IPS-15b (cell line): Measurements from ENCODE around the gene ZNF146.
"Not testable (repeated sequence)": the region's sequence is repeated elsewhere in the genome, so short reads cannot be mapped to it uniquely, and the experiment has no call there.

ENCODE experiments used
- H3K27me3 ChIP-seq: one replicate; pipeline ENCODE4 v1.6.1; 2013; ENCODE audit warnings: low read length; ENCODE audit not compliant: control insufficient read depth, insufficient read depth
- H3K36me3 ChIP-seq: one replicate; pipeline ENCODE4 v1.6.1; 2013; ENCODE audit warnings: low read length; ENCODE audit not compliant: control insufficient read depth, insufficient read depth
- H3K4me1 ChIP-seq: one replicate; pipeline ENCODE4 v1.6.1; 2013; ENCODE audit warnings: mild to moderate bottlenecking, low read length; ENCODE audit not compliant: control insufficient read depth, insufficient read depth
- H3K4me3 ChIP-seq: one replicate; pipeline ENCODE4 v1.5.1; 2013; ENCODE audit warnings: low read depth, low read length
- H3K9ac ChIP-seq: one replicate; pipeline ENCODE4 v1.6.1; 2013; ENCODE audit warnings: low read depth, mild to moderate bottlenecking, low read length
- H3K9me3 ChIP-seq: one replicate; pipeline ENCODE4 v1.6.1; 2013; ENCODE audit warnings: mild to moderate bottlenecking, low read length; ENCODE audit not compliant: control insufficient read depth, insufficient read depth

Gene ZNF146

DNA sequence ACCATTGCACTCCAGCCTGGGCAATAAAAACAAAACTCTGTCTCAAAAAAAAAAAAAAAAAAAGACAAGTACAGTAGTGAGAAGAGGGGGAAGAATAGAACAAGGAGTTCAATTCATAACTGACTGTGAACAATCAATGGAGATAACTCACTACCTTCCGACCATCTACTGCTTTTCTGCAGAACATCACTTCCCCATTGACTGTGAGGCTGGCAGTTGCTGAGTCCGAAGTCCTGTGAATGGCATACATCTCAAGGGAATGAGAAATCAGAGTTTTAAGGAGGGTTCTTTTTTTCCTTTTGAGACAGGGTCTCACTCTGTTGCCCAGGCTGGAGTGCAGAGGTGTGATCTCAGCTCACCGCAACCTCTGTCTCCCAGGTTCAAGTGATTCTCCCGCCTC, 11.6 kb upstream of the ZNF146 start:
- H3K4me1 ChIP-seq: no peaks in the 10 kb centered on the region
- no peaks in the 10 kb centered on the region for H3K36me3 ChIP-seq
- H3K9me3 ChIP-seq: no peaks in the 10 kb centered on the region
- no peak overlapping the region for H3K9ac ChIP-seq
- no peak overlapping the region for H3K4me3 ChIP-seq
- H3K27me3 ChIP-seq: no peaks in the 10 kb centered on the region

DNA sequence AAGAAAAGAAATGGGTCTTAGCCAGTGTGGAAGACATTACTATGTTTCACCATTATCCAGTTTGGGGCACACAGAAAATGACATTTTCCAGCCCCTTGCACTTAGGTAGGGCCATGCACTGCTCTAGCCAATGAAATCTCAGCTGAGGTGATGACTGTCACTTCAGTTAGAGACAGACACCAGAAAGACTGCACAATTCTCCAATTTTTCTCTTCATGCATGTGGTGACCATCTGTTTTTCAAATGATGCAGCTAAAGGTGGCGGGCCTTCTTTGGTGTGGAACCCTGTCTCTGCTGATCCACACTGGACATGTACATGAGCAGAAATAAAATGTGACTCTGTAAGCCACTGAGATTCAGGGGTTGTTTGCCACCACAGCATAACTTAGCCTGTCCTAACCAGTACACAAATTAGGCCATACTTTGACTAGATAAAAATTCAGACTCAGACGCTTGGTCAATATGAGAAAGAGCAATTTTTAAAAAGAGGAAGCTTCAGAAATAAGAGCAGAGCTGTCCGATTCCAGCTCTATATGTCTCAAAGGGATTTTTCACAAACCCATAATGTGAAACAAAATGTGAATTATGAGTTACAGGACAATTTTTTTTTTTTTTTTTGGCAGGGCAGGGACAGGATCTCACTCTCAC, 7.2 kb upstream of the ZNF146 start:
- H3K9ac ChIP-seq: no peak overlapping the region
- H3K36me3 ChIP-seq: no peaks in the 10 kb centered on the region
- no peaks in the 10 kb centered on the region for H3K27me3 ChIP-seq
- no peaks in the 10 kb centered on the region for H3K9me3 ChIP-seq
- no peaks in the 10 kb centered on the region for H3K4me1 ChIP-seq
- no peak overlapping the region for H3K4me3 ChIP-seq

DNA sequence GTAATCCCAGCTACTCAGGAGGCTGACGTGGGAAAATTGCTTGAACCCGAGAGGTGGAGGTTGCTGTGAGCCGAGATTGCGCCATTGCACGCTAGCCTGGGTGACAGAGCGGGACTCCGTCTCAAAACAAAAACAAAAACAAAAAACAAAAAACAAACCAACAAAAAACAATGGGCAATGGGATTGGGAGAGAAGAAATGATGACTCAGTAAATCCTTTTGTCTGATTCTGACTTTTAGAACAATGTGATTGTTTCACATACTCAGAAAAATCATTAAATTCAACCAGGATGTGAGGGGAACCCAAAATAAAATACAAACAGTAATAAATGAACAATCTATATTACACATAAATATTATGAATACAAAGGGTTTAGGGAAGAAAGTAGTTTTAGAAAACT, 5.5 kb upstream of the ZNF146 start:
- Histone ChIP-seq H3K27me3 (no peaks in the 10 kb centered on the region), H3K4me1 (no peaks in the 10 kb centered on the region), H3K9ac (no peak overlapping the region), H3K4me3 (no peak overlapping the region), H3K9me3 (no peaks in the 10 kb centered on the region), H3K36me3 (no peaks in the 10 kb centered on the region)

DNA sequence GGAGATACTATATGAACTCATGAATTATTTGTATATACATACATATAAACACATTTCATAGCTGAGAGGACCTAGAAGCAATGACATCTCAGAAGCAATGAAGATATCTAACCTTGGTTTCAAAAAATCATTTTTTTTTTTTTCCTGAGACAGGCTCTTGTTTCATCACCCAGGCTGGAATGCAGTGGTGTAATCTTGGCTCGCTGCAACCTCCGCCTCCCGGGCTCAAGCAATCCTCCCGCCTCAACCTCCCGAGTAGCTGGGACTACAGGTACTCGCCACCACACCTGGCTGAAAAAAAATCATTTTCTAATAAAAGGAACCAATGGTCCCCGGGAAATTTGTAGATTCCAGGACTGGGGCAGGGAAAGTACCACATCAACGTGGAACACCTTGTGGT, 4.4 kb upstream of the ZNF146 start:
- H3K9me3 ChIP-seq: no peaks in the 10 kb centered on the region
- H3K4me3 ChIP-seq: no peak overlapping the region
- no peak overlapping the region for H3K9ac ChIP-seq
- H3K36me3 ChIP-seq: no peaks in the 10 kb centered on the region
- H3K27me3 ChIP-seq: no peaks in the 10 kb centered on the region
- no peaks in the 10 kb centered on the region for H3K4me1 ChIP-seq

DNA sequence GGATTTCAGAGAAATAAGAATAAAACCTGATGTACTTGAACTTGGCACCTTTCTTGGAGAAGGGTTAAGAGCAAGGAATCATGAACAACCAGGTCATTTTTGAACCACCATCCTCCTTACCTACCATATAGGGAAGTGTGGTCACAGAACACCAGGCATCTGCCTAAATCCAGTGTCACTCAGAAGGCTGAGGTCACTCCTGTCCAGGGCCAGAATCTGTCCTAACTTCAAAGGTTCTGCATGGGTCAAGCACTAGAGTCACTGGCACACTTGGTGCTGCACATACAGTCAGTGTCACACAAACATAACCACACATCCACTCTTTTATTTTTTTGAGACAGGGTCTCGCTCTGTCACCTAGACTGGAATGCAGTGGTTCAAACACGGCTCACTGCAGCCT, 2.0 kb upstream of the ZNF146 start:
- H3K36me3 ChIP-seq: peaks cover 5% of the 10 kb centered on the region
- H3K4me3 ChIP-seq: no peak overlapping the region
- no peaks in the 10 kb centered on the region for H3K27me3 ChIP-seq
- no peaks in the 10 kb centered on the region for H3K4me1 ChIP-seq
- H3K9me3 ChIP-seq: no peaks in the 10 kb centered on the region
- H3K9ac ChIP-seq: no peak overlapping the region

DNA sequence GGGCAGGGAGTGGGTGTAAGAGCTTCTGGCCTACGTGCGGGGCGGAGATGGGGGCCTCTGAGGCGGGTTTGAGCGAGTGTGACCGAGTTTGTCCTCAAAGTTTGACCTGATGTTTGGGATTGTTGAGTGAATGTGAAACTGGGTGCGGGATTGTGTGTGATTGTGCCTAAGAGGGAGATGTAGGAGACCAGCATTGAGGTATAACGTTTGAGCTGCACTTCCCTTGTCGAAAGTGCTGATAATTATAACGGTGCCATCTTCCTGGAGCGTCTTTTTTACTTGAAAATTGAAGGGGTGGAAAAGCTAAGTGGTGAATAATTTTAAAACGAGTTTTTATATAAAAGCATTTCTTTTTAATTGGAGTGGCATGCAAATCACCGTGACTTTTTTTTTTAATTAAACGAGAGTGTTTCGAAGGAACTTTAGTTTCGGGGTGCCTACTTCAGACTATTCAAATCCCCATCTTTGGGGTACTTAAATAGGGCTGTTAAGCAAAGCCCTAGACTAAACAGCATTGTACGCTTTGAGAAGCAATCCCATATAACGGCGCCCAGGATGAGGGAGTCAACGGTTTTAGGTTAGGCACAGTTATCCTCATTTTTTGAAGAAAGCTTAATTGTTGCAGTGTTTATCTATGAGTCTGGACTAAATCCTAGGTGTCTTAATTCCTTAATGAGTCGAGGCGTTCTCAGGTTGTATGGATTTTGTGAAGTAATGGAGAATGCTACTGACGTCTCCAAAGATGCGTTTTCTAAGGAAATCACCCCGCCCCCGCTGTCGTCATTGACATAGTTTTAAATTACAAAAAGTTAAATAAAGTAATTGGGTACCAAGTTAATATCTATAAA, 594 bp downstream of the ZNF146 start:
- peak overlapping the region; percentile 97 for H3K9ac ChIP-seq
- H3K9me3 ChIP-seq: no peaks in the 10 kb centered on the region
- H3K27me3 ChIP-seq: no peaks in the 10 kb centered on the region
- no peaks in the 10 kb centered on the region for H3K4me1 ChIP-seq
- peak overlapping the region; percentile 72 for H3K4me3 ChIP-seq
- peaks cover 9% of the 10 kb centered on the region for H3K36me3 ChIP-seq

DNA sequence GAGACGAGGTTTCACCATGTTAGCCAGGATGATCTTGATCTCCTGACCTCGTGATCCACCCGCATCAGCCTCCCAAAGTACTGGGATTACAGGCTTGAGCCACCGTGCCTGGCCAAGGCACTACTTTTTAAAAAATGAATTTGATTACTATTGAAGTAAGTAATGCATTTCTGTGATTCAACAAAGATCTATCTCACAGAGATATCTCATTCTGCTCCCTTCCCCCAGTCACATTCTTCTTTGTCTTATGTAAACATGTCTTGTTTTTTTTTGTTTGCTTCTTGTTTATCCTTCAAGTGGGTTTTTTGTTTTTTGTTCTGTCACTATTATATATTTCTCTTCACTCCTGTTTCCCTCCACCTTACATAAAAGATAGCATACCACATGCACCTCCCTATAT, 6.6 kb downstream of the ZNF146 start:
- Histone ChIP-seq H3K36me3 (peaks cover 19% of the 10 kb centered on the region), H3K9me3 (no peaks in the 10 kb centered on the region), H3K4me1 (peaks cover 4% of the 10 kb centered on the region), H3K9ac (no peak overlapping the region), H3K27me3 (no peaks in the 10 kb centered on the region), H3K4me3 (no peak overlapping the region)

DNA sequence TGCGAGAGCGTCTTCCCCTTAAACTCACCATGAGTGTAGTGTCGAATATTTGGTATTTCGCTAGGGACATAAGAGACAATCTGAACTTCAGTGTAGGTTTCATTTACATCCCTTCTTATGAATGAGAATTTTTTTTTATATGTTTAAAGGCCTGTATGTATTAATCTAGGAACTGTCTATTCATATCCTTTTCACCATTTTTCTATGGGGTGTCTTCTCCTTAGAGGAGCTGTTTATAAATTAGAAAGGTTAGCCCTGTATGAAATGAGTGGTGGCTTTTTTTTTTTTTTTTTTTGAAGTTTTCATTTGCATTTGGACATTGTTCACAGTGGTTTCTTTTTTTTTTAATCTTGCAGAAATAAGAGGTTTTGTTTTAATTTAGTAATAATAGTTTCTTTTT, 7.6 kb downstream of the ZNF146 start:
- Histone ChIP-seq H3K9me3 (no peaks in the 10 kb centered on the region), H3K4me1 (peaks cover 4% of the 10 kb centered on the region), H3K4me3 (no peak overlapping the region), H3K27me3 (no peaks in the 10 kb centered on the region), H3K36me3 (peaks cover 16% of the 10 kb centered on the region), H3K9ac (no peak overlapping the region)

DNA sequence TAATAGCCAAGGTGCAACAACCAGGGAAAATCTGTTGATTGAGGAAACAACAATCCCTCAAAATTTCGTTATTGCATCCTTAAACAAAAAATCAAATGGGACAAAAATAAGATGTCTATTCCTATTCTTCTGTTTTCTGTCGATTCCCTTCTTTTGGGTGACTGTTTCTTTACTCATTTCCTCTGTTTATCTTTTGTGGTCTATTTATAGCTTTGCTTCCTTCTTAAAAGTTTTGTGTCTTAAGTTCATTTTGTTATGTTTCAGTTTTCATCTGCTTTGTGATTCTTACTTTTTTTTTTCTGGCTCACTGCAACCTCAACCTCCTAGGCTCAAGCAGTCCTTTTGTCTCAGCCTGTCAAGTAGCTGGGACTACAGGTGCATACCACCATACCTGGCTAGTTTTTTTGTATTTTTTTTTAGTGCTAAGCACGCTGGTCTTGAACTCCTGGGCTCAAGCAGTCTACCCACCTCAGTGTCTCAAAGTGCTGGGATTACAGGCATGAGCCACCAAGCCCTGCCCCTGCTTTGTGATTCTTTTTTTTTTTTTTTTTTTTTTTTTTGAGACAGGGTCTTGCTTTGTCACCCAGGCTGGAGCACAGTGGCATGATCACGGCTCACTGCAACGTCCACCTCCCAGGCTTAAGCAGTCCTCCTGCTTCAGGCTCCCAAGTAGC, 10.4 kb downstream of the ZNF146 start:
- H3K4me1 ChIP-seq: peaks cover 4% of the 10 kb centered on the region
- H3K4me3 ChIP-seq: no peak overlapping the region
- H3K36me3 ChIP-seq: peaks cover 24% of the 10 kb centered on the region
- H3K27me3 ChIP-seq: no peaks in the 10 kb centered on the region
- H3K9me3 ChIP-seq: no peaks in the 10 kb centered on the region
- H3K9ac ChIP-seq: no peak overlapping the region

DNA sequence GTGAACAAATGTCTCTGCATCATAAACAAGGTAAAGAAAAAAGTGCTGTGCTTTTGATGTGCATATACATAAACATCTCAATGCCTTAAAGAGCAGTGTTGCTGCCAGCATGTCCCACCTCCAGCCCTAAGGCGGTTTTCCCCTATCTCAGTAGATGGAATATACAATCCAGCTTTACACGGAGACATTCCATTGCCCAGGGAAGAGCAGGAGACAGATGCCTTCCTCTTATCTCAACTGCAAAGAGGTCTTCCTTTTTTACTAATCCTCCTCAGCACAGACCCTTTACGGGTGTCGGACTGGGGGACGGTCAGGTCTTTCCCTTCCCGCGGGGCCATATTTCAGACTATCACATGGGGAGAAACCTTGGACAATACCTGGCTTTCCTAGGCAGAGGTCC, 18.7 kb downstream of the ZNF146 start:
- H3K27me3 ChIP-seq, H3K4me1 ChIP-seq, H3K4me3 ChIP-seq, H3K9me3 ChIP-seq, H3K9ac ChIP-seq: not testable (repeated sequence)
- H3K36me3 ChIP-seq: peaks cover 37% of the 10 kb centered on the region

DNA sequence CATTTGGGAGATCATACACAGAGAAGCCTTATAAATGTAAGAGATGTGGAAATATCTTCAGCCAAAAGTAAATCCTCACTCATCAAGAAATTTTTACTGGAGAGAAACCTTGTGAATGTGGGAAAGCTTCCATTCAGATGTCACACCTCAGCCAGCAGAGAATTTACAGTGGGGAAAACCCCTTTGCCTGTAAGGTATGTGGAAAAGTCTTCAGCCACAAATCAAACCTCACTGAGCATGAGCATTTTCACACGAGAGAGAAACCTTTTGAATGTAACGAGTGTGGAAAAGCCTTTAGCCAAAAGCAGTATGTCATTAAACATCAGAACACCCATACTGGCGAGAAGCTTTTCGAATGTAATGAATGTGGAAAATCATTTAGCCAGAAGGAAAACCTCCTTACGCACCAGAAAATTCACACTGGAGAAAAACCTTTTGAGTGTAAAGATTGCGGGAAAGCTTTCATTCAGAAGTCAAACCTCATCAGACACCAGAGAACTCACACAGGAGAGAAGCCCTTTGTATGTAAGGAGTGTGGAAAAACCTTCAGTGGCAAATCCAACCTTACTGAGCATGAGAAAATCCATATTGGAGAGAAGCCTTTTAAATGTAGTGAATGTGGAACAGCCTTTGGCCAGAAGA, 21.5 kb downstream of the ZNF146 start:
- Histone ChIP-seq H3K9ac (no peak overlapping the region), H3K27me3 (no peaks in the 10 kb centered on the region), H3K4me1 (peaks cover 9% of the 10 kb centered on the region), H3K4me3 (no peak overlapping the region), H3K9me3 (no peaks in the 10 kb centered on the region), H3K36me3 (peaks cover 30% of the 10 kb centered on the region)
